PC-3 (cell line): ENCODE data around the gene PPP6C. TPM values are rescaled to one million over a fixed set of nuclear protein-coding genes. Genes with fewer than 3 reads are reported as not detected.
"Not testable (repeated sequence)": the region's sequence is repeated elsewhere in the genome, so short reads cannot be mapped to it uniquely, and the experiment has no call there.

Experiments used
- ATAC-seq: fragments of 200-7000 bp; cut with Tn5 transposase; 2 replicates; pipeline ENCODE4 v1.9.1; 2020; ENCODE audit warnings: mild to moderate bottlenecking, moderate library complexity
- BruUV-seq: library from RNA; stranded (reverse); fragments of 400-500 nt; replicated peaks from 2 replicates; lab custom pipeline; 2021; lab: Mats Ljungman, UMichigan
- CTCF ChIA-PET: fragments of 300-600 bp; sonication (Branson Sonifier 250); formaldehyde crosslinking; loops from one replicate; lab custom pipeline; 2022; ENCODE audit warnings: antibody characterized with exemption; lab: Charles Lee
- POLR2A ChIA-PET: fragments of 300-600 bp; sonication (Branson Sonifier 250); formaldehyde crosslinking; loops from one replicate; lab custom pipeline; 2022; ENCODE audit warnings: antibody characterized with exemption; ENCODE audit not compliant: unreplicated experiment; lab: Charles Lee
- DNase-seq: peaks from one replicate; pipeline ENCODE4 v3.0.0-alpha.2; 2015
- H2AFZ ChIP-seq: fragments of 300-600 bp; sonication (generic); 2 replicates; pipeline ENCODE4 v1.6.0; 2016; ENCODE audit warnings: antibody characterized with exemption, low read length
- H3F3A ChIP-seq: fragments of 300-600 bp; sonication (generic); one replicate; pipeline ENCODE4 v1.6.0; 2017; ENCODE audit warnings: antibody characterized with exemption, low read length, control low read depth, mild to moderate bottlenecking; ENCODE audit not compliant: unreplicated experiment
- H3K27ac ChIP-seq: fragments of 300-600 bp; sonication (generic); 2 replicates; pipeline ENCODE4 v1.5.1; 2016; ENCODE audit warnings: mild to moderate bottlenecking, low read length
- H3K27me3 ChIP-seq: fragments of 300-600 bp; sonication (generic); 2 replicates; pipeline ENCODE4 v1.6.1; 2016; ENCODE audit warnings: low read length, mixed read lengths
- H3K36me3 ChIP-seq: fragments of 300-600 bp; sonication (generic); 2 replicates; pipeline ENCODE4 v1.6.1; 2016; ENCODE audit warnings: low read depth, mixed run types, low read length, mixed read lengths
- H3K4me1 ChIP-seq: fragments of 300-600 bp; sonication (generic); 2 replicates; pipeline ENCODE4 v1.5.1; 2016; ENCODE audit warnings: low read length; ENCODE audit not compliant: insufficient read depth
- H3K4me2 ChIP-seq: fragments of 300-600 bp; sonication (generic); 2 replicates; pipeline ENCODE4 v1.6.0; 2016; ENCODE audit warnings: low read length
- H3K4me3 ChIP-seq: fragments of 300-600 bp; sonication (generic); 2 replicates; pipeline ENCODE4 v1.5.1; 2016; ENCODE audit warnings: mild to moderate bottlenecking, low read length, mixed read lengths
- H3K79me2 ChIP-seq: fragments of 300-600 bp; sonication (generic); 2 replicates; pipeline ENCODE4 v1.6.1; 2017; ENCODE audit warnings: low read length, mixed read lengths
- H3K9ac ChIP-seq: fragments of 300-600 bp; sonication (generic); 2 replicates; pipeline ENCODE4 v1.6.0; 2016; ENCODE audit warnings: mild to moderate bottlenecking, low read length
- H3K9me2 ChIP-seq: fragments of 300-600 bp; sonication (generic); replicated peaks from 2 replicates; pipeline ENCODE4 v1.6.1; 2016; ENCODE audit warnings: mixed run types, low read length, mixed read lengths
- H3K9me3 ChIP-seq: fragments of 300-600 bp; sonication (generic); 2 replicates; pipeline ENCODE4 v1.6.1; 2016; ENCODE audit warnings: low read length, mixed read lengths
- H4K20me1 ChIP-seq: fragments of 300-600 bp; sonication (generic); 2 replicates; pipeline ENCODE4 v1.6.1; 2016; ENCODE audit warnings: low read length, mixed read lengths
- CTCF ChIP-seq: fragments of 300-600 bp; sonication (generic); conservative IDR thresholded peaks from 2 replicates; pipeline ENCODE4 v1.5.1; 2017; ENCODE audit warnings: antibody characterized with exemption, low read depth, mild to moderate bottlenecking, low read length
- EZH2 ChIP-seq: fragments of 300-600 bp; sonication (generic); IDR thresholded peaks from one replicate; pipeline ENCODE4 v1.6.1; 2017; ENCODE audit warnings: antibody characterized with exemption, mild to moderate bottlenecking, low read length; ENCODE audit not compliant: unreplicated experiment
- EZH2phosphoT487 ChIP-seq: fragments of 300-600 bp; sonication (generic); IDR thresholded peaks from 2 replicates; pipeline ENCODE4 v1.6.1; 2018; ENCODE audit warnings: mild to moderate bottlenecking, antibody characterized with exemption, low read length, borderline replicate concordance
- intact Hi-C: fragments of 100-400 bp; cut with micrococcal nuclease; formaldehyde crosslinking; loops from 2 replicates; pipeline ENCODE4 v1.9.0; 2023
- total RNA-seq: library from RNA; depleted of rRNA; stranded (reverse); fragments of >200 nt; gene quantifications from 2 replicates; pipeline ENCODE4 v1.2.3, GENCODE V29; 2014

PPP6C gene
- total RNA-seq, 1 experiment from 2014 or later, result 16.4 TPM

DNA sequence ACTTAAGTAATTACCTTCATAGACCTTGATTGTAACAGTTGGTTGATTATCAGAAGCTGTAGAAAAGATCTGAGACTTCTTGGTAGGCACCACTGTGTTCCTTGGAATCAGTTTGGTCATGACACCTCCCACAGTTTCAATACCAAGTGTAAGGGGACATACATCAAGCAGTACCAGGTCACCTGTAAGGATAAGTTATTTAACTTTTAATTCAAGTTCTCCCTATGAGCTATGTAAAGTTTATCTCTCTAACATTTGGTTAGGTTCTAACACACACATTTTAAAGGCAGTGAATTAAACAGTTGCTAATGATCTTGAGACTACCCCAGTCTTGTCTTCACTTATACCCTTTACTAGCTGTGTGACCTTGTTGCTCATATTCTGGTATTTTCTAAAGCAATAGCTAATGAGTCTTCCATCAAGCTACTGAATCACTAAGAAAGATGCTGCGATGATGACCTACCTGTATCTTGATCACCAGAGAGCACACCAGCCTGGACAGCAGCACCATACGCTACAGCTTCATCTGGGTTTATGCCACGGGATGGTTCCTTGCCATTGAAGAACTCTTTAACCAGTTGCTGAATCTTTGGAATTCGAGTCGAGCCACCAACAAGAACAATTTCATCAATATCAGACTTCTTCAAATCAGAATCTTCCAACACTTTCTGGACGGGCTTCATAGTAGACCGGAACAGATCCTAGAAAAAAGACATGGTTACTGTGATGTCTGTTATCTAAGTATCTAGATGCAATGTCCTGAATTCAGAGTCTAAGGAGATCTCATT lies 48.7 kb upstream of the PPP6C start:
- BruUV-seq, result no TSS peak
- ChIA-PET CTCF (no interaction called here), POLR2A (interaction anchor here (0.6 kb wide), 1 partner anchor 577 kb away, joined by 10 read pairs; no protein-coding TSS in a partner anchor)
- intact Hi-C loops, result no loop called here
- Histone ChIP-seq H3K79me2 (peaks cover 67% of the 10 kb centered on the region), H2AFZ (no peak overlapping the region), H4K20me1 (peaks cover 64% of the 10 kb centered on the region), H3K9me2 (no peaks in the 10 kb centered on the region), H3K4me3 (peak overlapping the region; percentile 93), H3K4me2 (peak overlapping the region; percentile 89), H3K27me3 (no peaks in the 10 kb centered on the region), H3K9ac (no peak overlapping the region), H3K4me1 (peaks cover 44% of the 10 kb centered on the region), H3F3A (peaks cover 18% of the 10 kb centered on the region), H3K9me3 (no peaks in the 10 kb centered on the region), H3K36me3 (peaks cover 55% of the 10 kb centered on the region), H3K27ac (no peak overlapping the region)
- TF ChIP-seq EZH2phosphoT487 (no peak), EZH2 (no peak), CTCF (no peak)
- DNase-seq (no peak), ATAC-seq (no peak)

- H3K27me3 ChIP-seq, H3K27ac ChIP-seq, H3K9ac ChIP-seq, H3K9me3 ChIP-seq, H2AFZ ChIP-seq, H3K9me2 ChIP-seq, CTCF ChIA-PET, ATAC-seq, intact Hi-C loops: not testable (repeated sequence)
- Histone ChIP-seq H3F3A (peaks cover 18% of the 10 kb centered on the region), H3K79me2 (peaks cover 60% of the 10 kb centered on the region), H3K4me1 (peaks cover 34% of the 10 kb centered on the region), H4K20me1 (peaks cover 64% of the 10 kb centered on the region), H3K4me3 (peak overlapping the region; percentile 93), H3K4me2 (peak overlapping the region; percentile 89), H3K36me3 (peaks cover 55% of the 10 kb centered on the region)
- DNase-seq, result peak; percentile 3
- POLR2A ChIA-PET, result interaction anchor here (0.6 kb wide), 1 partner anchor 49 kb away, joined by 3 read pairs; no protein-coding TSS in a partner anchor
- BruUV-seq, result TSS peak; percentile 1
These were observed 47.0 kb upstream of the PPP6C start for GRCh38 chr9:125236520-125237159.

GRCh38 chr9:125235804-125236519 lies 46.4 kb upstream of the PPP6C start:
- ChIA-PET POLR2A (interaction anchor here (0.6 kb wide), 2 partner anchors 50 to 126 kb away, joined by 3 to 4 read pairs; no protein-coding TSS in a partner anchor), CTCF (no interaction called here)
- intact Hi-C loops, result no loop called here
- Histone ChIP-seq H3K9ac (no peak overlapping the region), H3K9me3 (no peaks in the 10 kb centered on the region), H3K36me3 (peaks cover 55% of the 10 kb centered on the region), H2AFZ (no peak overlapping the region), H3K4me3 (peak overlapping the region; percentile 93), H3K4me2 (peak overlapping the region; percentile 89), H3F3A (peaks cover 18% of the 10 kb centered on the region), H3K27me3 (no peaks in the 10 kb centered on the region), H3K79me2 (peaks cover 57% of the 10 kb centered on the region), H3K27ac (no peak overlapping the region), H3K4me1 (peaks cover 34% of the 10 kb centered on the region), H3K9me2 (no peaks in the 10 kb centered on the region), H4K20me1 (peaks cover 63% of the 10 kb centered on the region)
- DNase-seq (no peak), ATAC-seq (no peak)
- no peak for TF ChIP-seq EZH2phosphoT487
- no peak for TF ChIP-seq EZH2
- no peak for TF ChIP-seq CTCF
- no TSS peak for BruUV-seq

- H3K9me2 ChIP-seq, H3K27me3 ChIP-seq, H3K9me3 ChIP-seq, BruUV-seq, H2AFZ ChIP-seq, CTCF ChIA-PET, H3K9ac ChIP-seq, intact Hi-C loops, H3K4me3 ChIP-seq, H3K4me2 ChIP-seq, DNase-seq: not testable (repeated sequence)
- Histone ChIP-seq H3F3A (peaks cover 16% of the 10 kb centered on the region), H3K27ac (peak overlapping the region; percentile 22), H3K4me1 (peaks cover 30% of the 10 kb centered on the region), H3K79me2 (peaks cover 38% of the 10 kb centered on the region), H3K36me3 (peaks cover 39% of the 10 kb centered on the region), H4K20me1 (peaks cover 44% of the 10 kb centered on the region)
- ATAC-seq, result peak; percentile 19
- POLR2A ChIA-PET, result interaction anchor here (0.5 to 1.1 kb wide), 5 partner anchors 9 to 122 kb away, joined by 3 to 10 read pairs (median 3); no protein-coding TSS in a partner anchor
These were observed 44.5 kb upstream of the PPP6C start for GRCh38 chr9:125234099-125234498.
